GM10847 (cell line): Measurements from ENCODE around the gene KNL1.

Source experiments
- POLR2A ChIP-seq: IDR thresholded peaks from 2 replicates; pipeline ENCODE4 v1.6.1; 2011; ENCODE audit not compliant: insufficient read length; ENCODE audit errors: extremely low read depth

KNL1 gene

GRCh38 chr15:40569129-40569953, 24.7 kb upstream of the KNL1 start, which contains the start of gene RPUSD2:
TSS of gene RPUSD2 (plus strand) at chr15:40569299. CDS start at chr15:40569338, 39 bp downstream.
- peak; percentile 77 for TF ChIP-seq POLR2A

- no peak for TF ChIP-seq POLR2A
Observed at GRCh38 chr15:40575113-40575512, 18.9 kb upstream of the KNL1 start.

GRCh38 chr15:40578892-40579291, 15.2 kb upstream of the KNL1 start:
- TF ChIP-seq POLR2A = no peak

GRCh38 chr15:40582726-40583246, 11.3 kb upstream of the KNL1 start:
- TF ChIP-seq POLR2A = no peak

- no peak for TF ChIP-seq POLR2A
Observed at GRCh38 chr15:40584191-40584590, 9.9 kb upstream of the KNL1 start.

- TF ChIP-seq POLR2A = no peak
Observed at GRCh38 chr15:40590667-40591050, 3.4 kb upstream of the KNL1 start.

GRCh38 chr15:40591389-40591788, 2.7 kb upstream of the KNL1 start:
- no peak for TF ChIP-seq POLR2A

- no peak for TF ChIP-seq POLR2A
Observed at GRCh38 chr15:40593165-40593564, 884 bp upstream of the KNL1 start.

- peak; percentile 2 for TF ChIP-seq POLR2A
Observed at GRCh38 chr15:40594429-40594836, 384 bp downstream of the KNL1 start.

GRCh38 chr15:40595219-40595618, 1.2 kb downstream of the KNL1 start:
- no peak for TF ChIP-seq POLR2A

GRCh38 chr15:40595773-40596172, 1.7 kb downstream of the KNL1 start:
- no peak for TF ChIP-seq POLR2A

- no peak for TF ChIP-seq POLR2A
Observed at GRCh38 chr15:40597024-40597423, 3.0 kb downstream of the KNL1 start.

GRCh38 chr15:40598126-40598525, 4.1 kb downstream of the KNL1 start:
- TF ChIP-seq POLR2A = no peak

- TF ChIP-seq POLR2A = no peak
Observed at GRCh38 chr15:40598672-40599071, 4.6 kb downstream of the KNL1 start.

GRCh38 chr15:40600956-40601355, 6.9 kb downstream of the KNL1 start:
- no peak for TF ChIP-seq POLR2A

GRCh38 chr15:40603935-40604334, 9.9 kb downstream of the KNL1 start:
- TF ChIP-seq POLR2A = no peak

GRCh38 chr15:40613080-40613479, 19.0 kb downstream of the KNL1 start:
- TF ChIP-seq POLR2A = no peak
